ENCODE results near the gene EIF2S2.

Gene EIF2S2

GRCh38 chr20:34064286-34064685 lies 47.8 kb downstream of the EIF2S2 start:
- DNase-seq (ENCODE audit: low read depth): no peak

DNA sequence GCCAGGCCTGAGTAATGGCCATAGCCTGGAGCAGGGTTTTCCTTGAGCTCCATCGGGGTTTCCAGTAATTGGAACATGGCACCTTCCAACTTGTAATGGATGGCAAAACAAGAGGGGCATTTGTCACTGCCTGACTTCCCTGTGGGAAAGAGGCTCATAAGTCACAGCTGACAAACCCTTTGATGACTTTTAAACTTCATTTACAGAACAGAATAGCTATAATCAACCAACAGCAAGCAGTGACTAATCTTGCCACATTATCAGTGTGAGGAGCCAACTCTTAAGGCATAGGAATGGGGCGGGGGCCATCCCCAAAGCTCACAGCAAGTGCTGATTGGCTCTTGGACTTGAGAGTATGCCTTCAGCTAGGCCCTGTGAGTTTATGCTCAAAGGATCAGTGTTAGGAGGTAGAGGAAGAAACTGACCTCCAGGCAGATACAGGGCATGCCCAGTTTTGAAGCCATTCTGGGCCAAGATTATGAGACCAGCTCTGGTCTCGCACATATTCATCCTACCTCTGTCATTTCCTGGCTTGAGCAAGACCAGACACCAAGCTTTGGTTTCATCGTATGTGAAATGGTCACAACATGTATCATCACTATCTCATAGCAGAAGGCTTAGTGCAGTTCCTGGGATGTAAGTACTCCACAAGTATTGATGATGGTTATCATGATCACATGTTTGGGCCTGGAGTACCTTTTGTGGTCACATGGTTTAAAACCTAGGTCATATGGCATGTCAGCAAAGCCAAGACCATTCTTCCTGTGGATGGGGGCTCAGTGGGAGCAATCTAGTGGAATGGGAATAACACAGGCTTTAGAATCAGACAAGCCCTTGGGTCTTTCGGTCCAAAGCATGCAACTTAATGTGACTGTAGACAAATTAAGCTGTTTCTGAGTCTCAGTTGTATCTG lies 49.2 kb downstream of the EIF2S2 start:
- no peak for DNase-seq (ENCODE audit: low read depth)

- DNase-seq (ENCODE audit: low read depth): no peak
Observed at GRCh38 chr20:34061695-34062094, 50.3 kb downstream of the EIF2S2 start.

DNA sequence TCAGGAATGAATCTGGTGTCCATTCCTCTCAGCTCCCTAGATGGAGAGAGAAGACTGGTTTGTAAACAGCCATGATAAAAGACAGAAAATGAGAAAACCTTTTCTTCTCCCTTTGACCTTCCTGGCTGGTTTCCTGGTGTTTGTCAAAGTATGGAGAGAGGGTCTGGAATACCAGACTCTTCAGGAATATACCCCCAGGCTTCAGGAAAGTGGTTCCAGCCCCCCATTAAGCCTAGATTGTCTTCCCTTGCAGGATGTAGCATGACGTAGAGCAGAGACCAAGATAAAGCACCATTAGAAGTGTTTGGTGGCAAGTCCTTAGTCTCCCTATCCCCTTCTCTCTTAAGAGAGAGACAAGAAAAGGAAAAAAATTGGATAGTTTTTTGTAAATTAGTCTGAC lies 51.1 kb downstream of the EIF2S2 start:
- DNase-seq (ENCODE audit: low read depth): no peak

DNA sequence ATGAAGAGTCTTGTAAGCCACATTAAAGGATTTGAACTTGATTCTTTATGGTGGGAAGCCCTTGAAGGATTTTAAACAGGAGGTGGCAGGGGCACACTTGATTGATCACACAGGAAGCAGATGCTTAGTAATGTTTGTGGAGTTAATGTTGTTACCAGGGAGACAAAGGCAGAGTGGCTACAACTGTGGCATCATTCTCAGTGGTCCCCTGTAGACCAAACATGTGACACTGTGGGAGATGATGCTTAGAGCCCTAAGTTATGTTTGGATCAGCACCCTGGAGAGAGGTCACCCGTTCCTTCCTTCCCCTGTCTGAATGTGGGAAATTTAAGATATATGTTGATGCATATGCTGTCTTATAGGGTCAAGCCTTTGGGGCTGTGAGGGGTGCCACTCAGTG lies 53.2 kb downstream of the EIF2S2 start:
- DNase-seq (ENCODE audit: low read depth): peak; percentile 8

DNA sequence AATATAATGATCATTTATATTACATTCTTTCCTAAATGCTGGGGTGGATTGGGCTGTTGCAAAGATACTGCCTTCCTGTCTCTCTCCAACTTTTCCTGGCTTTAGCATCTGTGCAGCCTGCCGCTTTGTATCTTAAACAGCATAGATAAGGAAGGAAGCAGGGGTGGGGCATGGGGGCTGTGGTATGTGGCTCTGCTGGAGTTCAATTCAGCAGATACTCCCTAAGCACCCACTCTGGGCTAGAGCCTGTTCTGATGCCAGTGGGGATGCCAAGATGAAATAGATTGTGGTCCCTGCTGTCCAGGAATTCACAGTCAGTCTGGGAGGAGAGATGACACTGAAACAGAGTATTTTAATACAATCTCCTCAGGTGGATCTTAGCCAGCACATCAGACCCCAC lies 56.8 kb downstream of the EIF2S2 start:
- no peak for DNase-seq (ENCODE audit: low read depth)

- DNase-seq (ENCODE audit: low read depth): no peak
Observed at GRCh38 chr20:34052414-34052813, 59.6 kb downstream of the EIF2S2 start.

GRCh38 chr20:34049897-34050695 lies 61.9 kb downstream of the EIF2S2 start:
- DNase-seq (ENCODE audit: low read depth): no peak

DNA sequence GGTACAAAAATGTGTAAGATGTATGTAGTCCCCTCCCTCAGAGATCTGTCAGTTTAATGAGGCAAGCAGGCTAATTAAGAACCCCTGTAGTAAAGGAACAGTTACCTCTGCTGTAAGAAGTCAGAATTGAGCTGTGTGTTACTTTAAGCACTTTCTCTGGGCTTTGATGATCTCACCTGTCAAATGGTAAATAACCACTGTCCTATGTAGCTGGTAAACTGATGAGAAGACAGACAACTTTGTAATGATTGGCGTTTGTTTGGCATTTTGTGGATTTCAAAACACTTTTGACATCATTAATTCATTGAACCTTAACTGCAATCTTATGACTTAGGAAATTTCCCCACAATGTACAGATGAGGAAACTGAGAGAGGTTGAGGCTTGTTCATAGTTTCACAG lies 62.7 kb downstream of the EIF2S2 start:
- DNase-seq (ENCODE audit: low read depth): no peak

DNA sequence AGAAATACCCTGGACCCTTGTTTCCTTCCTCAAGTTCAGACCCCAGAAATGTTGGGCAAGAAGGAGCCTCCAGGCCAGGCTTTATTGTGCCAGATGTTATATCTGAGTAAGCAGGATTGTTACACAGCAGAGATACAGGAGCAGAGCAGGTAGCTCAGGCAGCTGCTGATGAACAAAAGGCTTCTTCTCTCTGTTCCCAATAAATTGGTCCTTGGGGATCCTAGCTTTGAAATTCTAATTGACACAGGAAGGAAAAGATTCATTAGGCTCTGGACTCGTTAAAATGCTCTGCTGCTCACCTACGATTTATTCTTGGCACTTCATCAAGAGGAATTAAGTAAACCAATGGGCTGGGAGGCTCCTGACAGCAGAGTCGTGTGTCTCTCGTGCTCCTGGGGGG lies 64.1 kb downstream of the EIF2S2 start:
- DNase-seq (ENCODE audit: low read depth): no peak

DNA sequence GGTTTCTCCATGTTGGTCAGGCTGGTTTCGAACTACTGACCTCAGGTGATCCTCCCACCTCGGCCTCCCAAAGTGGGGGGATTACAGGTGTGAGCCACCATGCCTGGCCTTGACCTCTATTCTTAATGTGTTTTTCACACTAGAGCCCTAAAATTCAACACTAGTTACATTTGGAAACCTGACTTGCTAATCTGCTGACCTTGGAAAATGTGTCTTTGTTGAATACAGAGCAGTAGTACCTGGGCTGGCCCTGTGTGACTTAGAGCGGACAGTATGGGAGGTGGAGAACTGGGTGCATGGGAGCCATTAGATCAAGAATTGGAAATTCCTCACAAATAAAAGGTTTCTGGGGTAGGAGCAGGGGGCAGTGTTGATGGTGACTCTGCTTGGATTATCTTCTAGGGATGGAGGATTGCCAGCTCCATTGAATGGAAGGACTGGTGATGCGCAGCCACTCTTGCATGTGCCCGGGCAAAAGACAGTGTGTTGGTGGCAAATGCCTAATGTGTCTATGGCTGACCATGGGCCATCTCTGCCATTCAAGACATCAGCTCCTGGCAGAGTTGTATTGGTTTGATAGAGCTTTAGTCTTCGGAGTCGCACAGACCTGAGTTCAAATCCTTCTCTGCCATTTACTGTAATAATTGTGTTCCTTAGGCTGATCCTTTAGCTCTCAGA lies 64.9 kb downstream of the EIF2S2 start:
- DNase-seq (ENCODE audit: low read depth): no peak

DNA sequence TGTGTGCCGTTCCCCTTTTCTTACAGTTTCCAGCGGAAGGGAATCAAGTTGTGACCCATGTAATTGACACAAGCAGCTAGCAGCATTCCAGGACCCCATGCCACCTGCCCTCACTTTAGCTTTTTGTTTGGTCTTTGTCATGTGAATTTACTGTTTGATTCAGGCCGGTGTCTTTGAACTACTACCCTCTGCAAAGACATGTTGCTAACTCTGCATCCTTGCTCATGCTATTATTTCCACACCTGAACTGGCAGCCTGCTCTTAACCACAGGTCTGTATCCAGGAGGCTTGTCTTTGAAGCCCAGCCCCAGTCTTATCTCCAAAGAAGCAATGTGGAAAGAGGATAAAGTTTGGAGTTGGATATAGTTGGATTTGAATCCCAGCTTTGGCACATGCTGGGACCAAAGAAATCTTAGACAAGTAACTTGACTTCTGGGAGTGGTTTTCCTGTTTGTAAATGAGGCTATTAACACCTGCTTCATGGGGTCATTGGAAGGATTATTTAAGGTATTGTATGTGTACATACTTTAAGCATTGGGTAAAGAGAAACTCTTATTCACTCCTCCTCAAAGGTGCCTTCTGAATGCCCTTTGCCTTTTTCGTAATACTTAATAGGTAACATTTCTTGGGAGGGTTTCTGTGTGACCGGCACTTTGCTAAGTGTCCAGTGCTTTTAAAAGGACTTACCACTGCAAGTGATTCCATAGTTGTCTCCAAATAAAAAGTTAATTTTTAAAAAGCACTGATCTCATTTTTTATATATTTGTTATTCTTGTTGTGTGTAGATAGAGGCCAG lies 65.9 kb downstream of the EIF2S2 start:
- no peak for DNase-seq (ENCODE audit: low read depth)

- no peak for DNase-seq (ENCODE audit: low read depth)
Observed at GRCh38 chr20:34045294-34045693, 66.7 kb downstream of the EIF2S2 start.

- DNase-seq (ENCODE audit: low read depth): no peak
Observed at GRCh38 chr20:34043025-34043424, 69.0 kb downstream of the EIF2S2 start.

DNA sequence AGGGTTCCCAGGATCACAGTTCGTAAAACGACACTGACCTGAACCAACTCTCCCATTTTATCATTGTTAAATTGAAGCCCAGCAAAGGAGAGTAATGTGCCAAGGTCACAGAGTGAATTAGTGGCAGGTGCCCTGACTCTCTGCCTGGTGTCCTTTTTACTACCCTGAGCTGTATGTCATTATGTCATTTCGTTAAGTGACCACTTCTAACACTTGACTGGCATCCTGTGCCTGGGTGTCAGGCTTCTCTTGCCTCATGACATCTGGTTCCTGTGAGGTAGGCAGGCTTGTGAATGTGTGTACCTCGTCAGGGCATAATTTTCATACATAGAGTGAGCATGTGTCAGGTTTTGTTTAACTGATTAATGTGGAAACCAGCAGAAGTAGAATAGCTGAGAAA lies 69.8 kb downstream of the EIF2S2 start:
- DNase-seq (ENCODE audit: low read depth): no peak

- DNase-seq (ENCODE audit: low read depth): no peak
Observed at GRCh38 chr20:34041226-34041625, 70.8 kb downstream of the EIF2S2 start.

DNA sequence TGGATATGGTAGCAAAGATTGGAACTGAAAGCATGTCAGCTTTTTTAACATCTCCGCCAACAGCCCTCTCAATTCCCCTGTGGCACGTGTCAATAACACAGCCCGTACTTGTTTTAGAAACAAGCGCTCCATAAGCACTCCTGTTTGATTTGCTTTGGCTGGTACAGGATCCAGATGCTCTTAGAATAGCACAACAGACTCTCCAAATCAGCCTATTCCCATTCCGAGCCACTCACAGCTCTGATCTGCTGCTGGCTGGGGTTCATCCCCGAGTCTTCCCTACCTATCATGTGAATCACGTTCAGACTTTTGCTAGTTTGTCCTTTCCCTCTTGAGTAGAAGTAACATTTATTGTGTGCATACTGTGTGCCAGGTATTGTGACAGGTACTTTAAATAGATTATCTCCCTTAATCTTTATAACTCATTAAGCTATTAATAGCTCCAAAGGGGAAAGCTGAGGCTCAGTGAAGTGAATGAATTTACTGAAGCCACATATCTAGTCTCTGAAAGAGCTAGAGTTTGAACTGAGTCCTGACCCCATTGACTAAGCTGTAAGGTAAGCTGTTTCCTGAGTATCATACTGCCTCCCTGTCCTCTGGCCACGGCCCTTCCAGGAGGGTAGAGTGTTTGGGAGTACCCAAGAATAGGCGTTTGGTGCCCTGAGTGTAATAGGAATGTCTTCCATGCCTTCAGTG lies 71.6 kb downstream of the EIF2S2 start:
- no peak for DNase-seq (ENCODE audit: low read depth)

All from T-helper 22 cell (primary cell).